Mononuclear cell (primary cell): ENCODE data around the gene PLEKHA7. TPM values are rescaled to one million over a fixed set of nuclear protein-coding genes. Genes with fewer than 3 reads are reported as not detected.
"Not testable (repeated sequence)": the region's sequence is repeated elsewhere in the genome, so short reads cannot be mapped to it uniquely, and the experiment has no call there.

Source experiments
- H3K27me3 ChIP-seq: 2 replicates; pipeline ENCODE4 v1.6.0; 2011; ENCODE audit warnings: low read length, control low read depth; ENCODE audit not compliant: insufficient read depth
- H3K4me1 ChIP-seq: 2 replicates; pipeline ENCODE4 v1.5.1; 2011; ENCODE audit warnings: mild to moderate bottlenecking, low read length, control low read depth; ENCODE audit not compliant: insufficient read depth
- H3K4me3 ChIP-seq: 2 replicates; pipeline ENCODE4 v1.5.1; 2011; ENCODE audit warnings: mild to moderate bottlenecking, low read length, moderate library complexity
- H3K9me3 ChIP-seq: 2 replicates; pipeline ENCODE4 v1.5.1; 2011; ENCODE audit warnings: low read depth, mild to moderate bottlenecking, control low read depth, low read length
- total RNA-seq: library from RNA; depleted of rRNA; stranded (reverse); fragments of >200 nt; gene quantifications from one replicate; pipeline ENCODE4 v1.2.3, GENCODE V29; 2012

Gene PLEKHA7
- total RNA-seq, 1 donor, result 1.7 TPM

GRCh38 chr11:16924826-16925560, 89.2 kb downstream of the PLEKHA7 start:
- Histone ChIP-seq H3K4me3 (no peak overlapping the region), H3K9me3 (no peaks in the 10 kb centered on the region), H3K4me1 (no peaks in the 10 kb centered on the region), H3K27me3 (peaks cover 38% of the 10 kb centered on the region)

GRCh38 chr11:16924462-16924825, 89.8 kb downstream of the PLEKHA7 start:
- Histone ChIP-seq H3K4me1 (no peaks in the 10 kb centered on the region), H3K4me3 (no peak overlapping the region), H3K9me3 (no peaks in the 10 kb centered on the region), H3K27me3 (peaks cover 38% of the 10 kb centered on the region)

GRCh38 chr11:16923987-16924386, 90.2 kb downstream of the PLEKHA7 start:
- Histone ChIP-seq H3K4me1 (no peaks in the 10 kb centered on the region), H3K9me3 (no peaks in the 10 kb centered on the region), H3K27me3 (peaks cover 38% of the 10 kb centered on the region), H3K4me3 (no peak overlapping the region)

- Histone ChIP-seq H3K9me3 (no peaks in the 10 kb centered on the region), H3K4me1 (no peaks in the 10 kb centered on the region), H3K4me3 (no peak overlapping the region), H3K27me3 (peaks cover 29% of the 10 kb centered on the region)
Measured at GRCh38 chr11:16921668-16922067, 92.5 kb downstream of the PLEKHA7 start.

GRCh38 chr11:16921019-16921418, 93.2 kb downstream of the PLEKHA7 start:
- Histone ChIP-seq H3K4me3 (no peak overlapping the region), H3K9me3 (no peaks in the 10 kb centered on the region), H3K4me1 (no peaks in the 10 kb centered on the region), H3K27me3 (peaks cover 23% of the 10 kb centered on the region)

- Histone ChIP-seq H3K9me3 (no peaks in the 10 kb centered on the region), H3K27me3 (peaks cover 18% of the 10 kb centered on the region), H3K4me3 (no peak overlapping the region), H3K4me1 (no peaks in the 10 kb centered on the region)
Measured at GRCh38 chr11:16920559-16920958, 93.7 kb downstream of the PLEKHA7 start.

- H3K4me3 ChIP-seq, H3K4me1 ChIP-seq, H3K9me3 ChIP-seq, H3K27me3 ChIP-seq: not testable (repeated sequence)
Measured at GRCh38 chr11:16918543-16919182, 95.6 kb downstream of the PLEKHA7 start.

GRCh38 chr11:16917941-16918340, 96.3 kb downstream of the PLEKHA7 start:
- H3K4me3 ChIP-seq, result no peak overlapping the region
- no peaks in the 10 kb centered on the region for H3K27me3 ChIP-seq
- no peaks in the 10 kb centered on the region for H3K4me1 ChIP-seq
- no peaks in the 10 kb centered on the region for H3K9me3 ChIP-seq

GRCh38 chr11:16912692-16913111, 101.5 kb downstream of the PLEKHA7 start:
- H3K4me3 ChIP-seq, result no peak overlapping the region
- no peaks in the 10 kb centered on the region for H3K9me3 ChIP-seq
- H3K27me3 ChIP-seq, result no peaks in the 10 kb centered on the region
- no peaks in the 10 kb centered on the region for H3K4me1 ChIP-seq

GRCh38 chr11:16911658-16912057, 102.6 kb downstream of the PLEKHA7 start:
- Histone ChIP-seq H3K4me1 (no peaks in the 10 kb centered on the region), H3K4me3 (no peak overlapping the region), H3K27me3 (no peaks in the 10 kb centered on the region), H3K9me3 (no peaks in the 10 kb centered on the region)

- H3K27me3 ChIP-seq, result no peaks in the 10 kb centered on the region
Measured at GRCh38 chr11:16911186-16911585, 103.0 kb downstream of the PLEKHA7 start.

GRCh38 chr11:16909359-16910035, 104.7 kb downstream of the PLEKHA7 start:
- no peak overlapping the region for H3K4me3 ChIP-seq
- H3K27me3 ChIP-seq, result no peaks in the 10 kb centered on the region
- no peaks in the 10 kb centered on the region for H3K4me1 ChIP-seq
- no peaks in the 10 kb centered on the region for H3K9me3 ChIP-seq

More at GRCh38 chr11:16911186-16911585, 103.0 kb downstream of the PLEKHA7 start:
- Histone ChIP-seq H3K4me3 (no peak overlapping the region), H3K9me3 (no peaks in the 10 kb centered on the region), H3K4me1 (no peaks in the 10 kb centered on the region)

GRCh38 chr11:16905375-16905774, 108.8 kb downstream of the PLEKHA7 start:
- Histone ChIP-seq H3K4me3 (no peak overlapping the region), H3K27me3 (no peaks in the 10 kb centered on the region), H3K4me1 (no peaks in the 10 kb centered on the region), H3K9me3 (no peaks in the 10 kb centered on the region)

GRCh38 chr11:16904761-16905160, 109.5 kb downstream of the PLEKHA7 start:
- H3K27me3 ChIP-seq, H3K4me1 ChIP-seq, H3K4me3 ChIP-seq, H3K9me3 ChIP-seq: not testable (repeated sequence)

- no peaks in the 10 kb centered on the region for H3K9me3 ChIP-seq
- no peak overlapping the region for H3K4me3 ChIP-seq
- no peaks in the 10 kb centered on the region for H3K27me3 ChIP-seq
- H3K4me1 ChIP-seq, result peaks cover under 1% of the 10 kb centered on the region
Measured at GRCh38 chr11:16902781-16903378, 111.3 kb downstream of the PLEKHA7 start.
